AG08396 (cell line): ENCODE data around the gene CLCC1.
"Not testable (repeated sequence)": the region's sequence is repeated elsewhere in the genome, so short reads cannot be mapped to it uniquely, and the experiment has no call there.

Experiments used
- DNase-seq: peaks from one replicate; pipeline ENCODE4 v3.0.0; 2012; ENCODE audit warnings: low spot score, mixed read lengths

CLCC1 gene

GRCh38 chr1:108963052-108963686, at the start of gene CLCC1:
Gene CLCC1 (minus strand): TSS chr1:108963484. CDS start chr1:108950437, 13,047 bp downstream.
- peak; percentile 97 for DNase-seq

GRCh38 chr1:109011335-109011734, 48.1 kb upstream of the CLCC1 start:
- DNase-seq: no peak

GRCh38 chr1:108996622-108997021, 33.3 kb upstream of the CLCC1 start:
- not testable (repeated sequence) for DNase-seq

DNA sequence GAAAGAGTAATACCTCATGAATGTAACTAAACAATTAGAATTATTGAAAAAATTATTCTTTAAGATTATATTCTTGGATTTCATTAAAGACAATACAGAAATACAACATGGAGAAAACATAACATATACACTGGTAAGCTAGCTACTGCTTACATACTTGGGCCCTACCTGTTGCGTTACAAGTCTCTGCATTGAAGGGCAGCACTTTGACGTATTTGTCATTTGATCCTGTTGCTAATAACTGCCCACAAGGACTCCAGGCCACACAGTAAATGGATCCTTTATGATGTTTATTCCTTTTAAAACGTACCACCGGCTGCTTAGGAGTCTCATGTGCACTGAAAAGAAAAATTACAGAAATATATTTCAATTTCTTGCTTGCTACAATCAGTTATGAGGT, 19.8 kb upstream of the CLCC1 start:
- no peak for DNase-seq

DNA sequence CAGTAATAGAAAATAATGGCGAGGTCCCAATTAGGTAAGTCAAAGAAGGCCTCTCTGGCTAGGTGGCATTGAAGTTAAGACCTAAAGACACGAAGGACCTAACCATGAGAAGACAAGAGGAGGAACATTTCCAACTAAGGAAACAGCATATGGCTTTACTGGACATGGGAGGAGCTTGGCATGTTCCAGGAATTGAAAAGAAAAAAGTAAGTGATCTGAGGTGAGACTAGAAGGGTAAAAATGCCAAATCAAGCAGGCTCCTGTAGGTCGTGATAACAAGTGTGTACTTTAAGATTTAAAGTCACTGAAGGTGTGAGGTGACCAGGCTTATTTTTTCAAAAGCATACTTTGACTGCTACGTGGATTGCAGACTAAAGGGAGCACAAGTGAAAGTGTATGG, 13.4 kb upstream of the CLCC1 start:
- DNase-seq: no peak

GRCh38 chr1:108972951-108973350, 9.7 kb upstream of the CLCC1 start:
- DNase-seq: no peak

GRCh38 chr1:108969346-108969745, 6.1 kb upstream of the CLCC1 start:
- no peak for DNase-seq

GRCh38 chr1:108962681-108963051, 618 bp downstream of the CLCC1 start:
- no peak for DNase-seq

DNA sequence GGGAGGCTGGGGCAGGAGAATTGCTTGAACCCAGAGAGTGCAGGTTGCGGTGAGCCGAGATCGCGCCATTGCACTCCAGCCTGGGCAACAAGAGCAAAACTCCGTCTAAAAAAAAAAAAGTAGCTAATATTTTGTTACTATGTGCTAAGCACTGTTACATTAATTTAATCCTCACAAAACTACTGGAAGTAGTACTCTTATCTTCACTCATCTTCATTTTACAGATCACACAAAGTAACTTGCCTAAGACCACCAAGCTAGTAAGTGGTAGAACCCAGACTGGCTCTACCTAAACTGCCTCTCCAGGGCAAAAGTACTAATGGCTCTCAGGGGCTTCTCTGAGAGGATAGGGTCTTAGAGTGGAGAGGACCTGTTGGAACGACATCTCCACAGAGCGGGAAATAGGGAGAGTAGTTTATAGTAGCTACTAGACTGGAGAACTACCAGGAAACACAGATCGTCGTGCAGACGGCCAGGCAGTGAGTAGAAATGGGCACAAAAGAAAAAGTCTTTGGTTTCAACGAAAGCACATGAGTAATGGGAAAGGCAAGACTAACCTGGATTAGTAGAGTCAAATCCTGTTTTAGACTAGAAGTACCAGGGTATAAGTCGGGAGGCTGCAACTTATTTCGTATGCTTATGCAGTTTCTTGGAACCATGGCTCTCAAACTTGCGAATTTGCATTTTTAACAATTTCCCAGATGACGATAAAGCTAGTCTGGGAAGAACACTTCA, 1.4 kb downstream of the CLCC1 start:
- DNase-seq: no peak

DNA sequence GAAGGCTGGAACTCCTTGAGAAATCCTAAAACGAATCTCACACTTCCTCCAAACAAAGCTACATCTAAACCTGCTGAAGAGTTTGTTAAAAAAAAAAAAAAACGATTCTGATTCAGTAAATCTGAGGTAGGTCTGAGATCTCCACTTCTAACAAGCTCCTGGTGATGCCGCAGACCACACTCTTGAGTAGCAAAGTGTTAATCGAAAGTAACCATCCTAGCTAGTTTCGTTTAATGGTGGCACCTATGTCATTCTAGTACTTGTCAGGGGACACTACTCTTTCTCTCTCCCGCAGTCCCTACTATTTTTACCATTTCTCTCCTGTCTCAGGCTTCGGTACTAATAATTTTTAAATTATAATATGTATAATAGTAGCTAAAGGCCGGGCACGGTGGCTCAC, 2.1 kb downstream of the CLCC1 start:
- no peak for DNase-seq

DNA sequence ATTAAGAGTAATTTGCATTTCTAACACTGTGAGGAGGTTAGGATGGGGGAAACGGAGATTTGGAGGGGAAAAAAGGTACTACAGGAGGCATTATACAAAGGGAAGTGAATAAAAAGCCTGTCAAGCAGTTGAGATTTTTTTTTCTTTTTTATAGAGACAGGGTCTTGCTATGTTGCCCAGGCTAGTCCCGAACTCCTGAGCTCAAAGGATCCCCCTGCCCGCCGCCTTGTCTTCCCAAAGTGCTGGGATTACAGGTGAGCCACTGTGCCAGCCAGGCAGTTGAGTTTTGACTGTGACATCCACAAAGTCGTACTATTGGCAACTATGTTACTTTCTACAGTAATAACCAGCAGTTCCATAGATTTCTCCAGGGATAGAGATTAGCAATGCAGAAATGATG, 2.6 kb downstream of the CLCC1 start:
- DNase-seq: no peak

DNA sequence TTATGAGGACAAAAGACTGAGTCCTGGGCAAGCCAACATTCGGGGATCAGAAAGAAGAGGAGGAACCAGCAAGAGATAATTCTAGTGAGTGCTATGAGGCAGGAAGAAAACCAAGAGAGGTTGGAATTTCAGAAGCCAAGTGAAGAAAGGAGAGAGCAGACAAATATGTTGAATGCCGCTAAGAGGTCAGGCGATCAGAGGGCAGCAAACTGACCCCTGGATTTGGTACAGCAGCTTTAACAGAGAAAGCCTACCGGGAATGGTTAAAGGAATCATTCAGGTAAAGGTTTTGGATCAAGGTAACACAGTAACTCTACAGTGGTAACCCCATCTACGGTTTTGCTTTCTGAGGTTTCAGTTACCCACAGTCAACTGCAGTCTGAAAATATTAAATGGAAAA, 5.4 kb downstream of the CLCC1 start:
- DNase-seq: no peak

GRCh38 chr1:108955881-108956280, 7.4 kb downstream of the CLCC1 start:
- DNase-seq: no peak

DNA sequence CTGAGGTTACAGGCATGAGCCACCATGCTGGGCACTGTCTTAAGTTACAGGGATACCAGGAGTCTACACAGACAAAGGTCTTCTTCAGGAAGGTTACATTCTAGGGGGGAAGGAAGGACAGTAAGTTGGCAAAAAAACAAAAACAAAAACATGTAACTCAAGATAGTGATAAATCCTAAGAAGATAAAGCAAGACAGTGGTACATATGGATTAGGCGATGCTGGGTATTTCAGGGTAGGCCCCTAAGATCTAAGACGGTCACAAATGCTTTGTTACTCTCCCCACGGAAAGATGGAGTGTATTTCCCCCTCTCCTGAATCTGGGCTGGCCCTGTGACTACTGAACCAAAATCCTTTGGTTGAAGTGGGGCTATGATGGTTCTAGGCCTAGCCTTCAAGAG, 8.2 kb downstream of the CLCC1 start:
- no peak for DNase-seq

DNA sequence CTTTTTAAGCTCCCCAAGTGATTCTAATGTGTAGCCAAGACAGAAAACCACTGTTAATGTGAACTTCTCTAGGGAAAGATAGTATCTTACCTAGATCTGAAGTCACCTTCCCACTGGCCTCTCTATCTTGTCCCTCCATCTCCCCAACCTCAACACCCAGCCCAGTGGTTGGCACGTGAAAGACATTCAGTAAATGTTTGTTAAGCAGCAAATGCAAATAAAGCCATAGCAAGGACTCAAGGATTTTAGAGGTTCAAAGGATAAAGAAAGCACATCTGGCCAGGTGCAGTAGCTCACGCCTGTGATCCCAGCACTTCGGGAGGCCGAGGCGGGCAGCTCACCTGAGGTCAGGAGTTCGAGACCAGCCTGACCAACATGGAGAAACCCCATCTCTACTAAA, 9.8 kb downstream of the CLCC1 start:
- DNase-seq: no peak

DNA sequence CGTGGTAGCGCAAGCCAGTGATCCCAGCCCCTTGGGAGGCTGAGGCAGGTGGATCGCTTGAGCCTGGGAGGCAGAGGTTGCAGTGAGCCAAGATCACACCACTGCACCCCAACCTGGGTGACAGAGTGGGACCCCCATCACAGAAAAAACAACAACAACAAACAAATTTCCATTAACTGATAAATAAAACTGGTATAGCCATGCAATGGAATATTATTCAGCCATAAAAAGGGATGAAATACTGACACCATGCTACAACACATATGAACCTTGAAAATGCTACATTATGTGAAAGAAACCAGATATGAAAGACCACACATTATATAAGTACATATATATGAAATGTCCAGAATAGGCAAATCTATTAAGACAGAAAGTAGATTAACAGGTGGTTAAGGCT, 12.0 kb downstream of the CLCC1 start:
- no peak for DNase-seq

DNA sequence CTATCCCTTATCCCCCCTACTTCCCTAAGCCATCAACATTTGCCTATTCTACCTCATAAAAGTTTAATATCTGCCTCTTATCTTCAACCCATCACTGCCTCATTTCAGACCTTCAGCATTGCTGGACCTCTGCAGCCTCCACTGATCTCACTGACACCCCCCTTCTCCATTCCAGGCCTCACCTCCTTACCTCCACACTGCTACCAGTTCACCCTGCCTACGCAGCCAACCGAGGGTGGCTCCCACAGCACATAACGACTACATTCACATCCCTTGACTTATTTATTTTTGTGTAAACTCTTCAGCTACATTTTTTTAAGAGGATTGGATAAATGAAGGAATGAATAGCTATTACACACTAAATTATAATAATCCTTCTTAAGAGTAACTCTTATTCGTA, 14.2 kb downstream of the CLCC1 start:
- DNase-seq: no peak

DNA sequence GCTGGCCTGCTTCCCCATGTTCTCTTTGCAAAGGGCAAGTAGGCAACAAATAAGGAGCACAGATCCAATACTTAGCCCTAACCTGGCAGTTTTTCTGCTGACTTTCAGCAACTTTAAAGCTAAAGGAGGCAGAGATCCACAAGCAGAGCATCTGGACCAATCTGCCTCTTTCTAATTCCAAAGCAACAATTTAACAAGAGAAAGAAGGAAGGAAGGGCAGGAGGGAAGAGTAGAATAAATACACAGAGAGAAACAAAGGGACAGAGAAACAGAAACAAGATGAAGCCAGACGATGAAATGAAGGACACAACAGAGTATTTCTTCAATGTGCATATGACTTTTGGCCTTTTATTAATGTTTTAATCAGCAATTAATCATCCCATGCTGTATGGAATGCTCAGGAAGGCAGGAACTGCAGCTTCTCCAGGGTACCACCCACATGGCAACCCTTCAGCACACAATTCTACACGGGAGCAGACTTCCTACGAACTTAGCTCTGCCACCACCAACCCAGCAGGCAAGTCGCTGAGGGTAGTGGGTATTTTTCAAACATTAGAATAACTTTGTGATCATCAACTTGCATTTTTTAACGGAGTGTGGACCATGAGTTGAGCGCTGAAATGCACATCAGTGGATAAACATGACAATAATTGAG, 15.3 kb downstream of the CLCC1 start:
- no peak for DNase-seq

GRCh38 chr1:108936170-108936569, 27.1 kb downstream of the CLCC1 start:
- no peak for DNase-seq

GRCh38 chr1:108933944-108934343, 29.3 kb downstream of the CLCC1 start:
- DNase-seq: no peak

GRCh38 chr1:108927565-108927964, 35.7 kb downstream of the CLCC1 start:
- DNase-seq: not testable (repeated sequence)

- no peak for DNase-seq
Measured at GRCh38 chr1:108925920-108926319, 37.4 kb downstream of the CLCC1 start.

DNA sequence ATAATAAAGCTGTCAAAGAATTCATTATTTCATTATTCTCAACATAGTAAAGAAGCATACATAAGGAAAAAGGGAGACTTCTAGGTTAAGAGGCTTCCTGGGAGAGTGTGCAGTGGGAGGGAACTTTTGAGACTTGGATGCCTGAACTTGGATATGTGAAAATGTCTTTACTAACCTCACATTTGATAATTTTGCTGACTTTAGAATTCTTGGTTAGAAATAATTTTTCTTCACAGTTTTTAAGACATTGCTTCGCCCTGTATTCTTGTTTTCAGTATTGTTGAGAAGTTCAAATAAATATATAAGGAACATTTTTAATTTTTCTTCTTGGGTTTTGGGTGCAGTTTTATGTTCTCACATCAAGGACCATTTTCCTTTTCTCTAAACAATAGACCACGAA, 46.5 kb downstream of the CLCC1 start:
- no peak for DNase-seq
